ENCODE measurements around the gene SKA1. TPM values are rescaled to one million over a fixed set of nuclear protein-coding genes. Genes with fewer than 3 reads are reported as not detected.

Gene SKA1
- total RNA-seq, 1 experiment from 2014 or later = 18.1 TPM

DNA sequence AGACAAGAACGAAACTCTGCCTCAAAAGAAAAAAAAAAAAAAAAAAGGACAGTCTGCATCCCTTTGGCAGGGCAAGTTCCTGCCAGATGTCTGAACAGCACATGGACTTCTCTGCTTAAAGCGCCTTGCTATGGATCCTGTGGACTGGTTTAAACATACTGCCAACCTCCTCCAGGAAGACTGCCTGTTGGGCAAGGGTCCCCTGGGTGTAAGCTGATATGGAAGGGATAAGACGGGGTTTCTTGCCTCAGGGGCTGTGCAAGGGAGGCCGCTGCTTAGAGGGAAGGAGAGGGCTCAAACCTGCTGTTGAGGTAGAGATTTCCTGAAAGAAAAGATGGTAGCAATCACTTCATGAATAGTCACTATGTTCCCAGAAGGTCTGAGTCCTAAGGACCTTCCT is 22.2 kb downstream of the SKA1 start:
- DNase-seq (ENCODE audit: low spot score) = no peak
- H3K36me3 Mint-ChIP-seq = peaks cover 15% of the 10 kb centered on the region
- ChIA-PET POLR2A (no interaction called here), CTCF (interaction anchor here (0.7 to 1.0 kb wide), 2 partner anchors 32 to 248 kb away, joined by 3 to 4 read pairs; no protein-coding TSS in a partner anchor)
- peaks cover 48% of the 10 kb centered on the region for H3K4me1 Mint-ChIP-seq
- no peak for ATAC-seq
- no peaks in the 10 kb centered on the region for H3K9me3 Mint-ChIP-seq
- peaks cover 26% of the 10 kb centered on the region for H3K27me3 Mint-ChIP-seq (ENCODE audit: low read depth)
- TF ChIP-seq ZNF423 (CRISPR knock-in tag; IDR thresholded peaks at IDR 0.05) (no peak), FOXK1 (CRISPR knock-in tag; IDR thresholded peaks at IDR 0.05) (no peak), KAT7 (CRISPR knock-in tag; IDR thresholded peaks at IDR 0.05; ENCODE audit: borderline replicate concordance) (no peak), HMGA2 (CRISPR knock-in tag; IDR thresholded peaks at IDR 0.05) (no peak), MXD4 (CRISPR knock-in tag; IDR thresholded peaks at IDR 0.05; ENCODE audit: borderline replicate concordance) (no peak), GABPB1 (CRISPR knock-in tag; IDR thresholded peaks at IDR 0.05) (no peak), SMAD4 (CRISPR knock-in tag; IDR thresholded peaks at IDR 0.05) (no peak), IRF2 (CRISPR knock-in tag; IDR thresholded peaks at IDR 0.05; ENCODE audit: borderline replicate concordance, low read depth) (no peak)
- TF ChIP-seq, protein P1, sequence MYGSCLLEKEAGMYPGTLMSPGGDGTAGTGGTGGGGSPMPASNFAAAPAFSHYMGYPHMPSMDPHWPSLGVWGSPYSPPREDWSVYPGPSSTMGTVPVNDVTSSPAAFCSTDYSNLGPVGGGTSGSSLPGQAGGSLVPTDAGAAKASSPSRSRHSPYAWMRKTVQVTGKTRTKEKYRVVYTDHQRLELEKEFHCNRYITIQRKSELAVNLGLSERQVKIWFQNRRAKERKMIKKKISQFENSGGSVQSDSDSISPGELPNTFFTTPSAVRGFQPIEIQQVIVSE (CRISPR knock-in tag; IDR thresholded peaks at IDR 0.05; ENCODE audit: borderline replicate concordance) = no peak
- TF ChIP-seq, protein P2, sequence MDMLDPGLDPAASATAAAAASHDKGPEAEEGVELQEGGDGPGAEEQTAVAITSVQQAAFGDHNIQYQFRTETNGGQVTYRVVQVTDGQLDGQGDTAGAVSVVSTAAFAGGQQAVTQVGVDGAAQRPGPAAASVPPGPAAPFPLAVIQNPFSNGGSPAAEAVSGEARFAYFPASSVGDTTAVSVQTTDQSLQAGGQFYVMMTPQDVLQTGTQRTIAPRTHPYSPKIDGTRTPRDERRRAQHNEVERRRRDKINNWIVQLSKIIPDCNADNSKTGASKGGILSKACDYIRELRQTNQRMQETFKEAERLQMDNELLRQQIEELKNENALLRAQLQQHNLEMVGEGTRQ (CRISPR knock-in tag; IDR thresholded peaks at IDR 0.05) = no peak
- TF ChIP-seq, protein P3, sequence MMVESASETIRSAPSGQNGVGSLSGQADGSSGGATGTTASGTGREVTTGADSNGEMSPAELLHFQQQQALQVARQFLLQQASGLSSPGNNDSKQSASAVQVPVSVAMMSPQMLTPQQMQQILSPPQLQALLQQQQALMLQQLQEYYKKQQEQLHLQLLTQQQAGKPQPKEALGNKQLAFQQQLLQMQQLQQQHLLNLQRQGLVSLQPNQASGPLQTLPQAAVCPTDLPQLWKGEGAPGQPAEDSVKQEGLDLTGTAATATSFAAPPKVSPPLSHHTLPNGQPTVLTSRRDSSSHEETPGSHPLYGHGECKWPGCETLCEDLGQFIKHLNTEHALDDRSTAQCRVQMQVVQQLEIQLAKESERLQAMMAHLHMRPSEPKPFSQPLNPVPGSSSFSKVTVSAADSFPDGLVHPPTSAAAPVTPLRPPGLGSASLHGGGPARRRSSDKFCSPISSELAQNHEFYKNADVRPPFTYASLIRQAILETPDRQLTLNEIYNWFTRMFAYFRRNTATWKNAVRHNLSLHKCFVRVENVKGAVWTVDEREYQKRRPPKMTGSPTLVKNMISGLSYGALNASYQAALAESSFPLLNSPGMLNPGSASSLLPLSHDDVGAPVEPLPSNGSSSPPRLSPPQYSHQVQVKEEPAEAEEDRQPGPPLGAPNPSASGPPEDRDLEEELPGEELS (CRISPR knock-in tag; IDR thresholded peaks at IDR 0.05) = no peak
- TF ChIP-seq, protein P4, sequence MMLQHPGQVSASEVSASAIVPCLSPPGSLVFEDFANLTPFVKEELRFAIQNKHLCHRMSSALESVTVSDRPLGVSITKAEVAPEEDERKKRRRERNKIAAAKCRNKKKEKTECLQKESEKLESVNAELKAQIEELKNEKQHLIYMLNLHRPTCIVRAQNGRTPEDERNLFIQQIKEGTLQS (CRISPR knock-in tag; conservative IDR thresholded peaks at IDR 0.05) = no peak
- no peak overlapping the region for H3K27ac Mint-ChIP-seq
- no peak overlapping the region for H3K4me3 Mint-ChIP-seq

DNA sequence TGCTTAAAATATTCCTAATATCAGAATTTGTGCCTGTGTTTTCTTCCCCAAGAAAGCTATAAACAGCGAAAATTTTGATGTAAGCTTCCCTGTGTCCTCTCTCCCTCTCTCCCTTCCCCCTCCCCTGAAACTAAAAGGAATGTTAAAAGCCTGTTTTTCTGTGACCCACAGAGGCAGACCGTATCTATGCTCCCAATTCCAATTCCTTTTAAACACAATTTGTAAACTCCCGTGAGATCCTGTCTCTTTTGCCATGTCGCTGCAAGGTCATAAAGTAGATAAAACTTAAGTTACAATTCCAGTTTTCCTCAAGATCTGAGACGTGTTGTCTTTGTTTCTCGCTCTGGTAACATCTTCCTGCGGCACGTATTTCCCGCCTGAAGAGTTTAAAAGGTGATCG is 23.3 kb downstream of the SKA1 start:
- Mint-ChIP-seq H3K27me3 (ENCODE audit: low read depth) (peaks cover 36% of the 10 kb centered on the region), H3K4me1 (peaks cover 59% of the 10 kb centered on the region), H3K9me3 (no peaks in the 10 kb centered on the region), H3K4me3 (peak overlapping the region; percentile 53), H3K27ac (no peak overlapping the region; the same call in 1 of the 2 replicates), H3K36me3 (peaks cover 12% of the 10 kb centered on the region)
- ATAC-seq (no peak), DNase-seq (ENCODE audit: low spot score) (no peak)
- ChIA-PET POLR2A (no interaction called here), CTCF (no interaction called here)
- TF ChIP-seq HMGA2 (CRISPR knock-in tag; IDR thresholded peaks at IDR 0.05) = no peak
- TF ChIP-seq, protein P5, sequence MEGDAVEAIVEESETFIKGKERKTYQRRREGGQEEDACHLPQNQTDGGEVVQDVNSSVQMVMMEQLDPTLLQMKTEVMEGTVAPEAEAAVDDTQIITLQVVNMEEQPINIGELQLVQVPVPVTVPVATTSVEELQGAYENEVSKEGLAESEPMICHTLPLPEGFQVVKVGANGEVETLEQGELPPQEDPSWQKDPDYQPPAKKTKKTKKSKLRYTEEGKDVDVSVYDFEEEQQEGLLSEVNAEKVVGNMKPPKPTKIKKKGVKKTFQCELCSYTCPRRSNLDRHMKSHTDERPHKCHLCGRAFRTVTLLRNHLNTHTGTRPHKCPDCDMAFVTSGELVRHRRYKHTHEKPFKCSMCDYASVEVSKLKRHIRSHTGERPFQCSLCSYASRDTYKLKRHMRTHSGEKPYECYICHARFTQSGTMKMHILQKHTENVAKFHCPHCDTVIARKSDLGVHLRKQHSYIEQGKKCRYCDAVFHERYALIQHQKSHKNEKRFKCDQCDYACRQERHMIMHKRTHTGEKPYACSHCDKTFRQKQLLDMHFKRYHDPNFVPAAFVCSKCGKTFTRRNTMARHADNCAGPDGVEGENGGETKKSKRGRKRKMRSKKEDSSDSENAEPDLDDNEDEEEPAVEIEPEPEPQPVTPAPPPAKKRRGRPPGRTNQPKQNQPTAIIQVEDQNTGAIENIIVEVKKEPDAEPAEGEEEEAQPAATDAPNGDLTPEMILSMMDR (IDR thresholded peaks at IDR 0.05) = no peak

DNA sequence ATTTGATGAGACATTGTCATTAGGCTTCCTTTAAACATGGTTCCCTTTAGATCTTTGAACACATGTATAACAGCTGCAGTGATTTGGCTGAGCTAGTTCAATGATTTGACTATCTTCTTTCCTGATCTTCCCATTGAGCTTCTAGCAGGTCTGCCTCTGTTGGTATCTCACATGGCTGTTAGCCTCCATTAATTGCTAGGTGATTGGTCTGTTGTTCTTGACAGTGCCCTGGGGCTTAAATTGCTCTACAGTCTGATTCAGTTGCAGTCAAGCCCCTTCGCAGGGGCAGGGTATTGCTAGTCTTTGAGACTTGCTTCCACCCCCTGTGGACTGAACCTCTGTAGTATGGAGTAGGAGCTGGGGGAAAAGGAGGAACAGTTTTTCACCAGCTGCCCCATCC is 24.1 kb downstream of the SKA1 start:
- Mint-ChIP-seq H3K4me3 (peak overlapping the region; percentile 53), H3K9me3 (no peaks in the 10 kb centered on the region), H3K36me3 (peaks cover 7% of the 10 kb centered on the region), H3K27ac (no peak overlapping the region), H3K27me3 (ENCODE audit: low read depth) (peaks cover 45% of the 10 kb centered on the region), H3K4me1 (peaks cover 67% of the 10 kb centered on the region)
- ChIA-PET CTCF (interaction anchor here (4.2 to 4.3 kb wide), 2 partner anchors 30 to 42 kb away, joined by 16 to 17 read pairs; no protein-coding TSS in a partner anchor), POLR2A (no interaction called here)
- DNase-seq (ENCODE audit: low spot score) = no peak
- TF ChIP-seq, protein P6, sequence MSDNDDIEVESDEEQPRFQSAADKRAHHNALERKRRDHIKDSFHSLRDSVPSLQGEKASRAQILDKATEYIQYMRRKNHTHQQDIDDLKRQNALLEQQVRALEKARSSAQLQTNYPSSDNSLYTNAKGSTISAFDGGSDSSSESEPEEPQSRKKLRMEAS (CRISPR knock-in tag; IDR thresholded peaks at IDR 0.05) = 0 out of 2 replicates have a peak, but pooled peaks have one; percentile 15
- no peak for TF ChIP-seq SMAD4 (CRISPR knock-in tag; IDR thresholded peaks at IDR 0.05)
- peak; percentile 43 for ATAC-seq

All from WTC11 (cell line).